DMS79 treated with DMSO at 0.1 percent for 48 hours (cell line): Measurements from ENCODE around the gene MGAT4A.
"Not testable (repeated sequence)": the region's sequence is repeated elsewhere in the genome, so short reads cannot be mapped to it uniquely, and the experiment has no call there.

Source experiments
- DNase-seq: peaks from one replicate; lab custom pipeline; 2025; lab: John Stamatoyannopoulos, UW

MGAT4A gene

DNA sequence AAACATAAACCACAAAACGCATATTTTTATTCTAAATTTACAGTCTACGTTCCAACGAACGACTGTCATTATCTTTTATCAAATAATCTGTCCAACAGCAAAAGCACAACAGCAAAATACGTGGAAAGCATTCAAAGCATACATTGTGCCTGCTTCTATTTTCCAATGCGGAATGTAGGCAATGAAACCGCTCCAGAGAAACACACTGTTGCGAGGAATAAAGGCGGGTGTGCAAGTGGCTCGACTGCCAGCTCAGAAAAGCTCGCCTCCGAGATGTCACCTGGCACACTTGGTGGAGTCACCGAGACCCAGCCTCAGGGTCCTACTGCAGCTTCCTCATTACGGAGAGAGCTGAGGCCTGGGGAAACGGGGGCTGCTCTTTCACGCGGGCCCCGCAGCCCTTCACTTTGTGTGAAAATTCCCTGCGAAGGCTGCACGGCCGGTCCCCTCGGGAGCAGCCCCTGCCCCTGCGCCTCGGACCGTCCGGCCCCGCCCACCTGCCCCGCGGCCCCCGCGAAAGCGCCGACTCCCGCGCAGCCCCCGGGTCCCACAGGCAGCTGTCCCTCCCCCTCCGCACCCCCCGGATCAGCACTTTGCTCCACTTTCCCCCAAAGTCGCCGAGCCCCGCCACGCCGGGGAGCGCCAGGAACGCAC lies 752 bp downstream of the MGAT4A start:
- peak; percentile 55 for DNase-seq

DNA sequence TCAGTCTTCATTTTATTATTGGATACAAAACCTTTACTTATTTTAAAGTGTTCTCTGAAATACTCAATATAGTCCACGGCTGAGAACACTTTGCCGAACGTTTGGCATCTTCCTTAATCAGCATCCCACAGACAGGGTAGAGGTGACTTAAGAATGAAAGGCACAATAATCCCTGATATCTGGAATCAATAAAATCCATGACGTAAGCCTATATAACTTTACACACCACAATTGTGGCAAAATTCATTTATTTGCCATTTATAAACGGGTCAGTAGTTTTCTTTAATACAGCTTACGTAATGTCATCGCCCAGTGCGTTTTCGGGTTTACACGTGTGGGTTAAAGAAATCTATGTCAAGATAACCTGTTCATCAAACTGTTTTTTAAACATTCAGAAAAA lies 1.3 kb downstream of the MGAT4A start:
- no peak for DNase-seq

DNA sequence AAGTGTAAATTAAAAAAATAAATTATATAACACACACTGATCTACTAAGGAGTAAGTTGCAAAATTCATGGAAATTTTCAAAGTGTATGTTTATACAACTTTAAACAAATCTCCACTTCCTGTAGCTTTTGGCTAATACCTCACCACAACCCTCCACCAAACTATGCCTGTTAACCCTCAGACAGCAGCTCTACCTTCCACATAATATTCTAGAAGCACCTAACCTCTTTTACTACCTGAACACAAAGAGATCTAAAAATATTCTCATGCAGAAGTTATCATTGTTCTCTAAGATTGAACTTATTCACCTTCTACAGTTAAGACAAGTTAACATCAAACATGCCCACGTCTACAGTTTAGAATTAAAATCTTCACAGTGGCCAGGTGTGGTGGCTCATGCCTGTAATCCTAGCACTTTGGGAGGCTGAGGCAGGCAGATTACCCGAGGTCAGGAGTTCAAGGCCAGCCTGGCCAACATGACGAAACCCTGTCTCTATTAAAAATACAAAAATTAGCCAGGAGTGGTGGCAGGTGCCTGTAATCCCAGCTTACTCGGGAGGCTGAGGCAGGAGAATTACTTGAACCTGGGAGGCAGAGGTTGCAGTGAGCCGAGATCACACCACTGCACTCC lies 2.7 kb downstream of the MGAT4A start:
- not testable (repeated sequence) for DNase-seq

DNA sequence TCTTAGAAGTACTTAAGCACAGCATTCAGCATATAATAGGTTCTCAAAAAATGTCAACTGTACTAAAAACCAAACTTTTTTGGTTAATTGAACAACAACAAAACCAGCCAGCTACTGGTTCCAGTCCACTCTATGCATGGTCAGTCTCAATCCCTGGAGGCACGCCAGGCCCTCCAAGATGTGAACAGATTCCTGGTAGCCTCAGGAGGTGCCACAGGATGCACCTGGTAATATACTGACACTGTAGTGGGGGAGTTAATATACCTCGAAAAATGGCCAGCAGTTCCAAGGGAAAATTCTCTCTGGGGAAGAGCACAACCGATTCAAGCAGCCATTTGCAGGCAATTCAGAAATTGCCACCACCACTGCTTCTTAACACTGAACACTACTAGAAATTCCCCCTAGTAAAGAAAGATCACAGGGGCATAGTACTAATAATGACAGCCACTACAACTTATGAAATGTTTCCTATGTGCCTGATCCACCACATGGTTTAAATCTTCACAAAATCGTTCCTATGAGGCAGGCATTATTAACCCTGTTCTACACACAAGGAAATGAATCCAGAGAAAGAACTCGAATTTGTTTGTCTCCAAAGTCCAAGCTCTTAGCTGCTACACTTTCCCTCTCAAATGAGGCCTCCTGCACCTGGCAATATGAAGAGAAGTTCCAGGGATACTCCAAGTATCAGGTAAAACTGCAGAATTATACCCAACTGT lies 3.4 kb downstream of the MGAT4A start:
- DNase-seq = no peak

DNA sequence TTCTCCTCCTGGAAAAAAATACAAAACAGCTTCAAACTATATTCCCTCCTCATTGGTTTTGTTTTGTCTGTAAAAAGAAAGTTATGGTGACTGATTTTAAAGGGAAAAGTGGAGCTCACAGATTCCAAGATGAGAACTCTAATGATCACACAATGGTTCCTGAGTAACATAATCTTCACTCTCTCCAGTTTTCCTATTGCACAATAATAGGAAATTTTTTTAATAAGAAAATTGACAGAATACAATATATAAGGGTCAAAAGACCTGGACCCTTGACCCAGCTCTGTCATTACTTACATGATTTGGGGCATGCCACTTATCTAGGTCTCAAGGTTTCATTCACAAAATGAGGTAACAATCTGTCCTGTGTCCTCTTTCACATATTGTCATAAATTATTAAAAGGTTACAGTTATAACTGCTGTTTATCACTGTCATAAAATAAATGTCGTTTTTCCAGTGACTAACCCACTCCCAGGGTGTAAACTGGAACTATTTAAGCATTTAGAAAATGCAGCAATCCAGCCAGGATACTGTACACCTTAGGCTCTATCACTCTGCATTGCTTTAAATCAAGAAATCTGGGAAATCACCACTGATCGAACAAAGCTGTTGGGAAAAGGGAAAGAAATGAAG lies 4.1 kb downstream of the MGAT4A start:
- no peak for DNase-seq

DNA sequence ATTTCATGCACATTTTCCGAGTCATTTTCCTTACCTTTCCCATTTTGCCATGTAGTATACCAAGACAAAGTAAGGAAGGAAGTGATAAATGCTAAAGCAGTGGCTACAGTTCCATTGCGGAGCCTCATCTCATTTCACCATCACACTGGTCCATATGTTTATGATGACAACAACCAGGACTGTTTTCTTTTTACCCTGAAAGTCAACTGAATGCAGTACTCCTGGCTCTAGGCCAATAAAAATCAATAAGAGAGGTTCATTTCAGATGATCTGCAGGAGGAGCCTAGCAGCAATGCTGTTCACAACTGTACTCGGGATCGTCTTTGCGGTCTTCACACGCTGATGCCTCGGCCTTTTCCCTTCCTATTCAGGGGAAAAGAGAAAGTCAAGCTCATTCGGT lies 4.7 kb downstream of the MGAT4A start:
- no peak for DNase-seq

DNA sequence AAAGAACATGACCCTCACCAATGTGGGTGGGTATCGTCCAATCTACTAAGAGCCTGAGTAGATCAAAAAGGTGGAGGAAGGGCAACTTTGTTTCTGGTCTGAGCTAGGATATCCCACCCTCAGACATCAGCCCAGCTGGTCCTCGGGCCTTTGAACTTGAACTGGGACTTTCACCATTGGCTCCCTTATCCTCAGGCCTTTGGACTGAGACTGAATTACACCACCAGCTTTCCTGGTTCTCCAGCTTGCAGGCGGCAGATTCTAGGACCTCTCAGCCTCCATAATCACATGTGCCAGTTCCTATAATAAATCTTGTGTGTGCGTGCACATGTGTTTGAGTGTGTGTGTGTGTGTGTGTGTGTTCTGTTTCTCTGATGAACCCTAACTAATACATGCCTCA lies 10.6 kb downstream of the MGAT4A start:
- no peak for DNase-seq

DNA sequence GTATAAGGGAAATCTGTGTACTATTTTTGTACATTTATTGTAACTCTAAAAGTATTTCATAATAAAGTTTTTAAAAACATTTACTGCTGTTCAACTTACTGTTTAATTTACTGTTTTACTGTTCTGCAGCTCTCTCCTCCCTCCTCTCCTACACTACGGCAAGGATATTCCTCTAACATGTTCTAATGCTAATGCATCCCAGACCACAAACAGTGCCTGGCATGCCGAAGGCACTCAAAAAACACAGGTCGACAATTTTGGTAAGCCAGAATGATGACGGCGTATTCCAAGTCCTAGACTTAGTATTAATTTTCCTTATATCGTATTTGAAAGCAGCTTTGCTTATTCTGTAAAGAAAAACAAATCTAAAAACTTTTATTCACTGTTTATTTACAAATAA lies 13.3 kb downstream of the MGAT4A start:
- no peak for DNase-seq

DNA sequence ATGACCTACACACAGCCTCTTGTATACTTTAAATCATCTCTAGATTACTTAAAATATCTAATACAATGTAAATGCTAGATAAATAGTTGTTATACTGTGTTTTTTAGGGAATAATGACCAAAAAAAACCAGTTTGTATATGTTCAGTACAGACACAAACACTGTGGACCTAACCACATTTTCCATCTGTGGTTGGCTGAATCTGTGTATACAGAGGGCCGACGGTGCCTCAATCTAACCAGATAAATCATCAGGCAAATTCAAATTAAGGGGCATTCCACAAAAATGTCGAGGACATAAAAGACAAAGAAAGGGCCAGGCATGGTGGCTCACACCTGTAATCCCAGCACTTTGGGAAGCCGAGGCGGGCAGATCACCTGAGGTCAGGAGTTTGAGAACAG lies 14.1 kb downstream of the MGAT4A start:
- DNase-seq = no peak

DNA sequence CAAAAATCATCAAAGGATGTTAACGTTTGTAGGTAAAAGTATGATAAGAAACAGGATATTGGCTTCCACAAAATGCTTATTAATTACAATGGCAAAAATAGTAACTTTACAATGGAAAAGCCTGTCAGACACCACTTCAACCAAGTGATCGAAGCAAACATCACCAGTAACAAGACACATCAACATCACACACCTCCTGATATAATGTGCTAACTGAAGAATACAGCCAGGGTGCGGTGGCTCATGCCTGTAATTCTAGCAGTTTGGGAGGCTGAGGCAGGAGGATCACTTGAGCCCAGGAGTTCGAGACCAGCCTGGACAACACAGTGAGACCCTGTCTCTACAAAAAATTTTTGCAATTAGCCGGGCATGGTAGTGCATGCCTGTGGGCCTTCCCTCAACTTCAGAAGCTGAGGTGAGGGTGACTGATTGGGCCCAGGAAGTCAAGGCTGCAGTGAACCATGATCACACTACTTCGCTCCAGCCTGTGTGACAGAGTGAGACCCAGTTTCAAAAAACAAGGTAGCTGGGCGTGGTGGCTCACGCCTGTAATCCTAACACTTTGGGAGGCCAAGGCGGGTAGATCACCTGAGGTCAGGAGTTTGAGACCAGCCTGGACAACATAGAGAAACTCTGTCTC lies 15.0 kb downstream of the MGAT4A start:
- DNase-seq = no peak

DNA sequence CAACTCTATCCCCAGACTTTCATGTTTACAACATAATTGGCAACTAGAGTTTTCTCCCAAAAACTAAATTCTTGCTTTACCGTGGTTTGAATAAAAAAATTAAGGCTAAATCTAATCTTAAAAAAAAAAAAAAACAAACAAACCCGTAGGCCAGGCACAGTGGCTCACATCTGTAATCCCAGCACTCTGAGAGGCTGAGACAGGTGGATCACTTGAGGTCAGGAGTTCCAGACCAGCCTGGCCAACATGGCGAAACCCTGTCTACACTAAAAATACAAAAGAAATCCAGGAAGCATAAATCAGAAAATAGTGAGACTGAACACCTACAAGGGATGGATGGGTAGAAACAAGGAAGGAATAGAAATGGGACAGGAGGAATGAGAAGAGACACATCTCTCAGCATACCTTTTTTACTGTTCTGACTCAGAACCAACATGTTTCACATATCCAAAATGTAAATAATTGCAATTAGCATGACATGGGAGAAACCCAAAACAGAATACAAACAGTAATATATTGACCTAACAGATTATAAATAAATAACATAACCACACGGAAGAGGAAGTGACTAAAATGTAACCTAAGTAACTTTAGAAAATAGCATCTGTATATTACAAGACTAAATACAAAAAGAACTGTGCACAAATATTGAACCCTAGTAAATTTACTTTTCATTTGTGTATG lies 17.5 kb downstream of the MGAT4A start:
- DNase-seq = no peak

DNA sequence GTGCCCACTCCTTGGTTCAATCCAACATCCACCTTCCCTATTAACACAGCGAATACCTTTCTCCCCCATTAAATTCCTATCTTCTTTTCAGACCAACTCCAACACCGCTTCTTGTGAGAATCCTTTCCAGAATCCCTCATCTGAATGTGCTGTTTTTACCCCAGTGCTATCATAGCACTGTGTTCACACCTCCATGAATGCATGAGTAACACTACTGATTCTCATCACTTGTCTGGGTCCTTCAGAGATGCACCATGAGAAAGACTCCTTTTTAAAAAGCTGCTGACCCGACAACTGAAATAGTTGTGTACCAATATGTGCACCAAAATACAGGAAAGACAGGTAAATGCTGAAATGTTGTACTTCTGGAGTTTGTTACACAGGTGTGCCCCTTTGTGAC lies 18.8 kb downstream of the MGAT4A start:
- no peak for DNase-seq

DNA sequence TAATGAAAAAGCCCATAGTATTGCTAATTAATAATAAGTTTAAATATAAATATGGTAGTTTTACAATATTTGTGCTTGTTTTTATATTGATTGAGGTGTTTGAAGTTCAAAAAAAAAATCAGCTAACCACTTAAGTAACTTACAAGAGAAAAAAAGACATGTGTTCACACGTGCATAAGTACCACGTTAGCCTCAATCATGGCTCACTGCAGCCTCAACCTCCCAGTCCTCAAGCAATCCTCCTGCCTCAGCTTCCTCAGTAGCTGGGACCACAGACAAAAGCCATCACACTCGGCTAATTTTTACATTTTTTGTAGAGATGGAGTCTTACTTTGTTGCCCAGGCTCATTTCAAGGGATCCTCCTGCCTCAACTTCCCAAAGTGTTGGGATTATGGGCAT lies 19.4 kb downstream of the MGAT4A start:
- no peak for DNase-seq

DNA sequence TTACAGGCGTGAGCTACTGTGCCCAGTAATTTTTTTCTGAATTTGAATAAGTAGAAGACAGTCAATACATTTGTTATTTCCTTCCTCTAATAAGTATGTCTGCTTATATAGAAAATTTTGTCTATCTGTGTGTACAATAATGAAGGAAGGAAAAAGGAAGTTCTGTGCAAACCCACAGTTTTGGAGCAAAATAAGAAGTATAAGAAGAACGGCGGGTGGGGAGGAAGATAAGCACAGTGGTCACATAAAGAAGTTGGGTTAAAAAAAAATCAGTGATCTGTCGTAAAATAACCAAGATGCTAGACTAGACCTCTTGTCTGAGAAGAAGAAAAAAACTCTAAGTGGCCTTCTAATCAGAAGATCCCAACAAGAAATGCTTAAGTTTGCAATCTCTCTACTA lies 20.2 kb downstream of the MGAT4A start:
- DNase-seq = no peak

DNA sequence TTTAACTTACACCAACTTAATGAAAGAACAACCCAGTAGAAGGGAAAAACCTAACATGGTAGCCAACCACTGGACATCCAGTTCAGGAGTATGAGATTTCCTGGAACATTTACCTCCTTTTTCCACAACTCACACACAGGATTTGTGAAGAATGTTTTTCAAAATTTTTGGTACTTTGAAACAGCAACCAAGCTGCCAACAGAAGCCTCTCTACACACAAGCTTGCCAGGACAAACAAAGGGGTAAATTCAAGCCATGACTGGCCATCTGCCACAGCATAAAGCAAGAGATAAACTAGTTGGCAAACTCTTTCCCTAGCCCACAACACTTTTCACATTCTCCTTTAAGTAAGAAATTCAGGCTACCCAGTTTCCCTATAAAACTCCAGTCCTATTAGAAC lies 21.4 kb downstream of the MGAT4A start:
- no peak for DNase-seq

DNA sequence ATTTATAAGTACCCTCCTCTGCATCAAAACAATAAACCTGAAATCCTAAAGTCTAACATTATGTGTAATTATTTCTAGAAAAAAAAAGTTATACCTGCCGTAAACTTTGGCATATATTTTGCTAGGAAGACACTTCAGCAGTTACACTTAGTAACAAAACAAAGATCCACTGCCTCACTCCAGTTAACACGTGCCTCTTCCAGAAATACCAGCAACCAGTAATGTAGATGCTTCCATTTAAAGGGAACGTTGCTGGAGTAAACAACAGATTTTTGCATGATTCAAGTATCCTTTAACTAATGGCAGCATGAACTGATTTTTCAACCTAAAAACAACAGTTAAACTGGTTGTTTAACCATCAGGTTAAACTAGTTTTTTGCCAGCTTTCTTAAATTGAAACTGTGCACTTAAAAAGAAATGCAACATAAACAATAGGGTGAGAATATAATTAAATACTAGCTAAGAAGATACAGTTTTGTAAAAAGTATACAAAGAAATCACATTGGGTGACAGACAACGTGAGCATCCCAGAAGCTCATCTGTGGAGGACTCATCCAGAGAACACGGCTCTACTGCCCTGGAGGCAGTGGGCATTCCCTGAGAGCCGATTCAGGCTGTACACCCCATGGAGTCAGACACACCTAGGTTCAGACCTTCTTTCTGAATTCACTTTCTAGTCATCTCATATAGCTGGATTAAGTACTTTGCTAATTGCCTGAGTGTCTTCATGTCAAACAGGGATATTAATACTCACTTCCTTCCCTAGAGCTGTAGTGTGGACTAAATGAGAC lies 22.3 kb downstream of the MGAT4A start:
- no peak for DNase-seq

DNA sequence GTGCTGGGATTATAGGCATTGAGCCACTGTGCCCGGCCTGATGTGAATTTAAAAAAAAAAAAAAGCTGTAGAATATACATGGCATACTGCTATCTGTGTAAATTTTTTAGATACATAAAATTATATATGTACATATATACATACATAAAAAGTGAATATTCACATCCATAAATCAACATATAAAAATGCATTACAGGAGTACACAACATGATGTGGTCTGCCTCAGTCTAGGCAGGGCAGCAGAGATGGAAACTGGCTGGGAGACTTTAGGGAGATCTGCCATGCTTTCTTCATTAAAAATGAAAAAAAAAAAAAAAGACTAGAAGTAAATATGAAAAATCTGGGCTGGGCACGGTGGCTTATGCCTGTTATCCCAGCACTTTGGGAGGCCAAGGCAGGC lies 24.3 kb downstream of the MGAT4A start:
- DNase-seq = no peak

DNA sequence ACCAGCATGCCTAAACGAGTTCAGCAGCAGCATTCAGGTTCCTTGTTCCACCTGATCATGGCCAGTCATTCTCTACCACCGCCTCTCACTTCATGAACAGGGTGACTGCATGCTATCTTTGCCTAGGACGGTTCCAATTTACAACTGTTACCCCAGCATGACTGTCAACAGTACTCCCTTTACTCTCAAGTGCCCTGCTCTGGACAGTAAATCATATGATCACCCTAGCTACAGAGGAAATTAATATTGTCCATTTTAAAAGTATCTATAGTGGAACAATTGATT lies 25.7 kb downstream of the MGAT4A start:
- DNase-seq = no peak

DNA sequence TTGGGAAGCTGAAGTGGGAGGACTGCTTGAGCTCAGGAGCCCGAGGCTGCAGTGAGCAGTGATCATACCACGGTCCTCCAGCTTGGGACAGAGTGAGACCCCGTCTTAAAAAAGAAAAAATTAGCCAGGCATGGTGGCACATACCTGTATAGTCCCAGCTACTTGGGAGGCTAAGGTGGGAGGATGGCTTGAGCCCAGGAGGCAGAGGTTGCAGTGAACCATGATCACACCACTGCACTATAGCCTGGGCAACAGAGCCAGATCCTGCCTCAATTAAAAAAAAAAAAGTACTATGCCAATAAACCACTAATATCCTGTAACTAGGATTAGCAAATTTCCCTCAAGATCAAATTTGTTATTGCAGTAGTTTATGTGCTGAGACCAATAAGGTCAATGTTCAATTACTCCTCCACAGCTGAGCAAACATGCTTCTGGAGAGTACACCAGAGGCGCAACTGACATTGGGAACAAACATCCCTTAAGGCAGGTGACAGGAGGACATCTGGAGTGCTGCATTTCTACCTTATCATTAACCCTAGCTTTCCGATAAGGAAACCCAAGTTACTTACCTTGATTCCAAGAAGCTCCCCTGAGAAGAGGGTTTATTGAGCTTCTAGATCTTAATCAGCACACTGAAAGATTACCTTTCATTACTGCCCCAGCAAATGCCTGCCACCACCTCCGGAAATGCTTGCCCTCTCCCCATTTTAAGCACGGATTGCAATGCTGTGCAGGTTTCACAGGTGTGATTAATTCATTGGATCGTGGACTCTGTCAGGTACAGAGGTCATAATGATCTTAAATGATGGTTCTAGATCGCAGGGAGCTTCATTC lies 26.2 kb downstream of the MGAT4A start:
- DNase-seq = no peak

DNA sequence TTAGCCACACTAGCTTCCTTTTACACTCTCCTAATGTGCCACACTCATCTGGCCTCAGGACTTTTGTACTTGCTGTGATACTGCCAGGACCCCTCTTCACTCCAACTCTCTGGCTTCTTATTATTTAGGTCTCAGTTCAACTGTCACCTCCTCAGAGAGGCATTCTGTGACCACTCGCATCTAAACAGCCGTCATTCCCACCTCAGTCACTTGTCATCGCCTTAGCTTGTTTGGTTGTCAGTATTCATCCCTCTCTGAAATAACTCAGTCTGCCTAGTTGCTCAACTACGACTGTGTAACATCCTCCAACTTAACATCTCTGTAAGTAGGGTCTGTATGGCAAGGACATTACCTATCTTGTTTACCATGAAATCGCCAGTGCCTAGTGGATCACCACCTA lies 27.2 kb downstream of the MGAT4A start:
- DNase-seq = no peak
